Fibroblast of lung (primary cell): ENCODE results near the gene CRACDL.
A peak's percentile ranks its signal among the peaks of the same experiment; 100 is the strongest.

Experiments
- EZH2 ChIP-seq: IDR thresholded peaks from 2 replicates; pipeline ENCODE4 v1.5.1; 2012; ENCODE audit warnings: low read length, control low read depth, mild to moderate bottlenecking; ENCODE audit errors: missing control alignments
- TF ChIP-seq, protein P1 (sequence below), 2 donors: IDR thresholded peaks in 1 of 2; conservative IDR thresholded peaks in 1 of 2; 1 replicate in 1 of 2; 2 replicates in 1 of 2; pipeline ENCODE4 v1.5.1; 2011 to 2012; ENCODE audit warnings: low read length in 2 of 2, control low read depth in 1 of 2, inconsistent platforms in 1 of 2, low read depth in 1 of 2, mild to moderate bottlenecking in 1 of 2

DNA sequence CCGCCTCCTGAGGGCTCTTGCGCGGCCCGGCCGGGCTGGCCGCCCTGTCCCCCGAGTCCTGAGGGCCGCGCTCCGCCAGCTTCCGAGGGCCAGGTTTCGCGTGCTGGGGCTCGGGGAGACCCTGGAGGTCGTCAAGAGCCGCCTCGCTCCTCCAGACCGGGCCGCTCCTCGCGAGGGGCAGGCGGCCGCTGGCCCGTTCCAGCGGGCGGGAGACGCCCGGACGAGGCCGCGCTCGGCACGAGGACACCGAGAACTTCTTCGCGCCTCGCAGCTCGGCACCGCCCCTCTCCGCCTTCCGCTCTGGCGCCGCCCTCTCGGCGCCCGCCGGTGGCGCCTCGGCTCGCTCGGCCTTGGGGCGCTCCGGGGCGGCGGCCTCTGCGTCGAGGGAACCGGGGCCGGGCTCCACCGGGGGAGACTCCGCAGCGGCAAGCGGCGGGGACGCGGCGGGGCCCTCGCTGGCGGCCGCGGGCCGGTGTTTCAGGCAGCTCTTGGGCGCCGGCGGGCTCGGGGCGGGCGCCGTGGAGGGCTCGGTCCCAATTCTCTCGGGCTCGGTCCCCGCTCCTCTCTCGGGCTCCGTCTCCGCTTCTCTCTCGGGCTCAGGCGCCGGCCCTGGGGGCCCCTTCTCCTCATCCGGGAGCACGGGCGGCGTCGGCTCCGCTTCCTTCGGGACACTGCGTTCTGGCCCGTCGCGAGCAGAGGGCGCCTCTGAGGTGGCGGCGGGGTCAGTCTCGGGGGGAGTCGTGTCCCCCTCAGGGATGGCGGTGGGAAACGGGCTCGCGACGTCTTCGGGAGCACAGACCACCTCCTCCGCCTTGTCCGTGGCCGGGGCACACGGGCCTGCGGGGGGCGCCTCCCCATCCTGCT lies 113.5 kb downstream of the CRACDL start:
- TF ChIP-seq, protein P1, sequence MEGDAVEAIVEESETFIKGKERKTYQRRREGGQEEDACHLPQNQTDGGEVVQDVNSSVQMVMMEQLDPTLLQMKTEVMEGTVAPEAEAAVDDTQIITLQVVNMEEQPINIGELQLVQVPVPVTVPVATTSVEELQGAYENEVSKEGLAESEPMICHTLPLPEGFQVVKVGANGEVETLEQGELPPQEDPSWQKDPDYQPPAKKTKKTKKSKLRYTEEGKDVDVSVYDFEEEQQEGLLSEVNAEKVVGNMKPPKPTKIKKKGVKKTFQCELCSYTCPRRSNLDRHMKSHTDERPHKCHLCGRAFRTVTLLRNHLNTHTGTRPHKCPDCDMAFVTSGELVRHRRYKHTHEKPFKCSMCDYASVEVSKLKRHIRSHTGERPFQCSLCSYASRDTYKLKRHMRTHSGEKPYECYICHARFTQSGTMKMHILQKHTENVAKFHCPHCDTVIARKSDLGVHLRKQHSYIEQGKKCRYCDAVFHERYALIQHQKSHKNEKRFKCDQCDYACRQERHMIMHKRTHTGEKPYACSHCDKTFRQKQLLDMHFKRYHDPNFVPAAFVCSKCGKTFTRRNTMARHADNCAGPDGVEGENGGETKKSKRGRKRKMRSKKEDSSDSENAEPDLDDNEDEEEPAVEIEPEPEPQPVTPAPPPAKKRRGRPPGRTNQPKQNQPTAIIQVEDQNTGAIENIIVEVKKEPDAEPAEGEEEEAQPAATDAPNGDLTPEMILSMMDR (conservative IDR thresholded peaks at IDR 0.05 in 1 of 2, IDR thresholded peaks at IDR 0.05 in 1 of 2; ENCODE audit: low read depth in 1 of 2, low read length in 2 of 2) = peak in 1 of 2 donors; percentile 24
- peak; percentile 54 for TF ChIP-seq EZH2
